Endometrial microvascular endothelial cells (primary cell): Measurements from ENCODE around the gene TTLL11. TPM values are rescaled to one million over a fixed set of nuclear protein-coding genes. Genes with fewer than 3 reads are reported as not detected.

Experiments used
- in situ Hi-C: cut with HindIII; loops from 2 replicates; pipeline ENCODE4 v1.10.0; 2017; ENCODE audit warnings: low sequenced_read_pairs, low pct_unique_long_range_greater_than_20kb; ENCODE audit errors: inconsistent ontology term
- total RNA-seq: library from RNA; depleted of rRNA; stranded (reverse); fragments of >200 nt; gene quantifications from one replicate; pipeline ENCODE4 v1.2.3, GENCODE V29; 2015; ENCODE audit errors: inconsistent ontology term

The TTLL11 gene
- total RNA-seq, 1 donor from 2014 or later = 2.0 TPM

DNA sequence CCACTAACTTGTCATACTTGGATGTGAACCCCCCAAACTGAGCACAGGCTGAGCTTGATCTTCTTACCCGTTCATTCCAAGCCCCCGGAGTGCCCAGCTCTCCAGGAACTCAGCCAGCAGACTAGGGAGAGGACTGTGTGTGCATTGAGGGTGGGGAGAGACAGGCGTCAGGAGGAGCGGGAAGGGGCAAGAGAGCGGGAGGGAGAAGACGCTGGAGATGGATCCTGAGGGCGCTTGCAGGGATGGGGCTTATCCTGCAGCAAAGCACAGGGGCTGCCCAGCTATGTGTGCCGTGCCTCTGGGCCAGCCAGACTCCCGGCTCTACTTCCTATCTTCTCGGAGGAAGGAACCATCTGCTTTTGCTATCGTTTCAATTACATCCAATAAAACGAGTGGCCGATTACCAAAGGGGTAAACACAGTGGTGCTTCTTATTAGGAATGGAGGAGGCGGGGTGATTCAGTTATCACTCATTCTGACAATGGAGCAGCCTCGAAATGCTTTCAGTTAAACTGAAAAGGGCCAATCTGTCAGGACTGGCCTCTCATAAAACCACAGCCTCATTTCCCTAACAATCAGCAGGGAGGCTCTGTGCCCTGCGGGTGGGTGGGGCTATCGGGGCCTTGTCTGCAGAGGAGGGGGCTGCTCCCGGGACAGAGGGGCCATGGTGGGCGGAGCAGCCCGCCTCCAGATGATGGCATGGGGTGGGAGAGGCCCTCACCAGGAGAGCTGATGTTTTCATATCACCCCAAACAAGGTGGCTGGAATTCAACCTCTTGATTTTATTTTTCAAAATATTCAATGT lies 273.5 kb downstream of the TTLL11 start:
- in situ Hi-C loops = no loop called here

DNA sequence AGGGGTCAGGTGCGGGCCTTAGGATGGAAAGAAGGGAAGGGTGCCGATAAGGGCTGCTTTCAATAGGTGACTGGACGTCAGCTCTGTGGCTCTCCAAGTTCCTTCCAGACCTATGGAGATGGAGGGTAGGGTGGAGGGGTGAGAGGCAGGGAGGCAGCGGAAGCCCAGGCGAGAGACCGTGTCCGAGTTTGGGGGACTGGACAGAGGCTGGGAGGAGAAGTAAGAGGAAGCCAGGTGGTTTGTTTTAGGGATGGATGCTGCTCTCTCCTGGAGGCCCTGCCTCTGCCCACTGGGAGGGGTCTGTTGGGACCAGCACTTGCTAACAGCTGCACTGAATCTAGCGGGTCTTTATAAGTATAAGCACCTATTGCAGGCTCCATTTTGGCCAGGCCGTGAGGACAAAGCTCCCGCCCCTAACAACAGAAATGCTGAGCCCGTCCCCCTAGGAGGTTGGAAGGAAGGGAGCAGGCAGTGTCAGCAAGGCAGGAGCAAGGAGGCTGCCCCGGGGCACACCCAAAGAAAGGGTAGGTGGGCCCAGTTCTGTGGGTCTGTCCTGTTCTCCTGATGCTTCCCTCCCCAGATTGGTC lies 274.2 kb downstream of the TTLL11 start:
- in situ Hi-C loops = no loop called here

DNA sequence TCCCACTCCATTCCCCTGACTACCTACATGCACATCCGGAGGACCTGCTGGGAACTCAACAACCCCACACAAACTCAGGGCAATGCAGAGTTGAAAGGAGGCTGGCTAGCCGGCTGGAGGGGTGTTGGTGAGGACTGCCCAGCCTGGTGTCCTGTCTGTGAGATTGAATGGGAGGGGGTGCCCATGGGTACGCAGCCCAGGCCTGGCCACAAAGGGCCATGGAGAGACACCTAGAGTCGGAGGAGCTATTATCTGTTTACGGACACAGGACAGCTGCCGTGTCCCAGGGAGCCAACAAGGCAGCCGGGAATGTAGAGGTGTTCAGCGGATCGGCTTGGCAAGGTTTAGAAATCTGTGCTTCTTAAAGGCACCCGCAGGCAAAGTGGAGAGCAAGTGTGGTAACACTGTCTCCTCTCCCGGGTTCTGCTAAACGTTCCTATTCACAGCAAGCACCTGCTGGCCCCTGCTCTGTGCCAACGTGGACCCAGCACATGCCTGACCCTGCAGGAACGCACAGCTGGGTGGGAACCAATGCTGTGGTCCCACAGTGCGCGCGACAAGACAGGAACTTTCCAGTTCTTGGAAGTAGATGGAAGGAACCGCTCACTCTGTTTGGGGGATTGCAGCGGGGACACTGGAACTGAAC lies 275.0 kb downstream of the TTLL11 start:
- in situ Hi-C loops = no loop called here

DNA sequence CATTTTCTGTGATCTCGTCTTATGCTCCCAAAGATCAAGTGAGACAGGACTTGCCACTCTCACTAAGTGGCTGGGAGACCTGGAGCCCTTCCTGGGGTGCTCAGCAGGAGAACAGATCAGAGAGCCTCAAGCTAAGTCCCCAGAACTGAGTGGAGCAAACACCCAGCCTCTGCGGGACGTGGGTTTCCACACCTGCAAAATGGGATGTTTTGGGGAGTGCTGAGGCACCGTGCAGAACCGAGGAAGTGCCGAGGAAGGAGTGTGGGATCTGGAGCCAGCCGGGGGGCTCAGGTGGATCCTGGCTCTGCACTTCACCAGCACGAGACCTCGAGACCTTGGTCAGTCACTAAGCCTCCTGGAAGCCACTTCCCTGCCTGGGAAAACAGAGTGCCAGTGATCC lies 275.6 kb downstream of the TTLL11 start:
- in situ Hi-C loops = no loop called here

DNA sequence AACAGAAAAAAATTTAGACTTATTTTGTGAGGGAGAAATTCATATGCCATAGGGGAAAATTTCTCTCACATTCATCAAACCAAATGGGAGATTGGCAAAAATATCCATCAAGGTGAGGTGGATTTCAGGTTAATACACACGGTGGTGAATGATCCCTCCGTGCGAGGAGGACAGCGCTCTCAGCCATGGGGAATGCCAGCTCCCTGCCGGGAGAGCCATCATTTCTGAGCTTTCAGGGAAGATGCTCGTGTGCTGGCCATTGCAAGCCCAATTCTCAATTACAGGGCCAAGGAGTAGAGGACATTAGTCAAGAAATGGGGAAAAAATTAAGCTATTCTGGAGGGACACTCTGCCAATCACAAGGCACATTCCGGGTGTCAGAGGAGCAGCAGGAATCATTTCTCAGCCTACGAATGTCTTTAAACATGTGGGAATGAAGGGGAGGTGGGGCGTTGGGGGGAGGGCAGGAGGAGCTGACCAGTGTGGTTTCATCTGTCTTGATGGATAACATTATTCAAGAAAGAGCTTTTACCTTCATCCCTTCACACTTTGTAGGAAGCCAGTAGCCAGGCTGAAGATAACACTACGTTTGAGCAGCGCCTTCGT lies 276.2 kb downstream of the TTLL11 start:
- in situ Hi-C loops = no loop called here

DNA sequence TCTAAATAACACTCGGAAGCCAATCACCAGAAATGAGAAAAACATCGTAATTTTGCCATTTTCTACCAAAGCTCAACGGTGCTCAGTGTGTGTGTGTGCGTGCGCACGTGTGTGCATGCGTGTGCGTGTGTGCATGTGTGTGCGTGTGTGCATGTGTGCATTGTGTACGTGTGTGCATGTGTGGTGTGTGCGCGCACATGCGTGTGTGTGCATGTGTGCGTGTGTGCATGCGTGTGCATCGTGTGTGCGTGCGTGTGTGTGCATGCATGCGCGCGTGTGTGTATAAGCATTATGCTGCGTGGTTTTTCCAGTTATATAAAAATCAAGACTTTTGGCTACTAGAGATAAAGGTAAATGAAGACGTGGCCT lies 276.7 kb downstream of the TTLL11 start:
- in situ Hi-C loops = no loop called here

DNA sequence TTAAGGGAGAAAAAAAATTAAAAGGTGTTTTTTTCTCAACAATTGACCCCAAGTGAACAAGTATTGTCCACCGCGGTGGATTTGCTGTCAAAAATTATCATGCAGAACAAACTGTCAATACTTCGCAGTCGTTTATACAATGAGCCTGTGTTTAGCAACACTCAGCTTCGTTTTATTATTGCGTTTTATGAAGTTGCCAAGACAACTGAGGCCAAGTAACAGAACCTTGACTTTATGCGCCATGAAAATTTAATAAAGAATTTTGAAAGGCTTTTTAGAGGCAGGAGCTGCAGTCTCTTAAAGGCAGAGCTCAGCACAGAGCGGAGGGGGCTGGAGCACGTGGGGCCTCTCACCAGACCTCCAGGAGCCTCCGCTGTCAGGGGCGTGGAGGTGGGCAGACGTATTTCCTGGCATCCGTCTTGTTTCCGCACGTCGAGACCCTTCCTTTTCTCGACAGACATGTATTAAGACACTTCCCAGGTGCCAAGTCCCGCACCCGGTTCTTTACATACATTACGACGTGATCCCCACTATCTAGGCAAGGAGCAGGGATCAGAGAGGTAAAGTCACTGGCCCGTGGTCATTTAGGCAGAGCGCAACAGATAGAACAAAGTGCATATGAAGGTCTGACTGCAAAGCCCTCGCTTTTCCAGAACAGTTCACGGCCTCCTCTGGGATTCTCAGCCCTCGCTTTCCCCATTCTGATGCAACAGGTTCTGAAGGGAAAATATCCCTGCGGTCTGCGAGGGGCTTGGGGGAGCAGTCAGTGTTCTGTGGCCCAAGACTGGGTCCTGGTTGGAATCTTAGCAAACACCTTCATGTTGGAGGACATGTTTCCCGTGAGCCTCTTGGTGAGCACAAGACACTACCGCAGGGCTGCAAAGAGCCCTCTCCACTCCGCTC lies 277.3 kb downstream of the TTLL11 start:
- in situ Hi-C loops = no loop called here

DNA sequence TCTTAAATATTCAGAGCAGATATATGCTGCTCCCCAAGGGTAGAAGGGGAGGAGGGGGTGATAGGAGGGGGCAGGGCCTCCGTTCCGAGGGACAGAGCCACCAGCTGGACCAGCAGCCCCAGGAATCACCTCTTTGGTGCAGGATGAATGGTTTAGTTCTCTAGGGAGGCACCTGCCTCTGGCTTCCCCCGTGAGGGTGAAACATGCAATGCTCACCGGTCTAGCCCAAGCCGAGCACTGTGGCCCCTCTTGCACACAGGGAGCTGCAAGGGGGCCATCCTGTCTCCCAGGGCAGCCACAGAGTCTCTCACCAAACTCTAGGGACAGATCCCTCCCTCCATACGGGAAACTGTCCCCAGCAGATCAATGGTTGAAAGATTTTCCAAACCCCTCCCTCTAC lies 278.0 kb downstream of the TTLL11 start:
- in situ Hi-C loops = no loop called here

DNA sequence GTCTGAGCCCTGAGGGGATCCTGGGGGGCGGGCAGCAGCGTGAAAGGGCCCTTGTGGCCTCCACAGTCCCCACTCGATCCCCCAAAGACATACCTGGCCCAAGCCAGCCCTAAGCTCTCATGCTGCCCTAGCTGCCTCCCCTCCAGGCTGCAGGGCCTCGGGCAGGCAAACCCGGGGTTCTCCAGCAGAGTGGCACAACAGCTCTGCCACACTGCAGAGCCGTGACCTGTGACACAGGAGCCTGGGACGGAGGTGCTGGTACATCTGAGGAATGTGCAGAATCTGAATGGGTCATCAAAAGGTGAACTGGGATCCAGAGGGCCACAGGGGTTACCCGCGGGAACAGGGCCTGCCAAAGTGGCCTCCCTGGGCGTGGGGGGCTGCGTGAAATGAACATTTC lies 278.5 kb downstream of the TTLL11 start:
- in situ Hi-C loops = no loop called here

DNA sequence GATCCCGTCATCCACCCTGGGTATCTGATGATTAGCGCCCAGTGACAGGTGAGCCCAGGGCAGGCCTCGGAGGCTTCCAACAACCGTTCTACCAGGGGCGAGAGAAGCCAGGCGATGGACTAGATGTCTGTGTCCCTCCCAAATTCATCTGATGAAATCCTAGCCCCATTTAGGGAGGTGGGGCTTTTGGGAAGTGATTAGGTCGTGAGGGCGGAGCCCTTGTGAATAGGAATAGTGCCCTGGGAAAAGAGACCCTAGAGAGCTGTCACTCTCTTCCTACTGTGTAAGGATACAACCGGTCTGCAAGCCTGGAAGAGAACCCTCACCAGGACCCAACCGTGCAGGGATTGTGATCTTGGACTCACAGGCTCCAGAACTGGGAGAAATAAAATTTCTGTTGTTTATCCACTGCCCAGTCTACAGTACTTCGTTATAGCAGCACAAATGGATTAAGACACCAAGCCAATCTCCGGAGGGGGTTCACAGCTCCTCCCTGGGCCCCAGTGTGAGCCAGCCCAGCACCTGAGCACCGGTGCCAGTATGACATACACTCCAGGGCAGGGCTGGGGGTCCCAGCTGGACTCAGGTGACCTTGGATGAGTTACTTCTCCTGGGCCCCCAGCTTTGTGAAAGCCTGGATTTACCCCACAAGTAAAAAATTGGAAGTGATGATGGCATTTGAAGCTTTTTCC lies 279.4 kb downstream of the TTLL11 start:
- in situ Hi-C loops = no loop called here

DNA sequence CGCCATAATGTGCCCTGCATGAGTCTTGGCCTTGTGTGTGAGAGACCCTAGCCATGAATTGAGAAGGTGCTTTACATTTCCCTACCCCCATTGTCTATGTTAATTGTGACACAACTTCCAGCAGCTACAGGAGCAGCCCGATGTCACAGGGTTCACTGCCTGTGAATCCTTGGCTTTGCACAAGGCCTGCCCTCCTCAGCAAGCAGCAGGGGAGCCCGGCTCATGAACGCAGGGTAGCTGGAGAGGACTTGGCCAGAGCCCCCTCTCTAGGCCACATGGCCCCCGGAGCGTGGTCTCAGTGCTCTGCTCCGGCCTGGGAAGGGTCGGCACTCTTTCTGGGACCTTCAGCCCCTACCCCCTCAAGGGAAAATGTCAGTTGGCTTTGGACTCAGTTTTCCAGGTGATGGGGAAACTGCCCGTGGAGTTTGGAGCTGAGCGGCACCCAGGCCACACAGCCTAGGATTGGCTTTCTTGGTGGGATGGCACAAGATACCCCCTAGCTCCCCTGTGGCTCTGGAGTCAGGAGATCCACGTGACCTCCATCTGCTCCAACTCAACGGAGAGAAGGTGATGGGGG lies 280.9 kb downstream of the TTLL11 start:
- in situ Hi-C loops = no loop called here

DNA sequence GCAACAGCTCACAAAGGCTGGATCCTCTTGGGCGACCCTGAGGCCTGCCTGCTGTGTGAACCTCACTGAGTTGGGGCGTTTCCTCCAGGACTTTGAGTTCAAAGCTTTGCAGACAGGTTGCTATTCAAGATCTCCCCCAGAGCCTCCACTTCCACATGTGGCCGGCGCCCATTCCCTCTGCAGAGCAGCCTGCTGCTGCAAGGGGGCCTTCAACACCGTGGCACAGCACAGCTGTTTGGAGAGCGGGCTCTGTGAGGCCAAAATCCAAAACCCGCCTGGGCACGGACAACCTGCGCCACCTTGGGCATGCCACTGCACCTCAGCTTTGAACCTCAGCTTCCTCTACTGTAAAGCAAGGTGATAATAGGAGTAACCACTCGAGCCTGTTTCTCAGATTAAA lies 281.4 kb downstream of the TTLL11 start:
- in situ Hi-C loops = no loop called here

DNA sequence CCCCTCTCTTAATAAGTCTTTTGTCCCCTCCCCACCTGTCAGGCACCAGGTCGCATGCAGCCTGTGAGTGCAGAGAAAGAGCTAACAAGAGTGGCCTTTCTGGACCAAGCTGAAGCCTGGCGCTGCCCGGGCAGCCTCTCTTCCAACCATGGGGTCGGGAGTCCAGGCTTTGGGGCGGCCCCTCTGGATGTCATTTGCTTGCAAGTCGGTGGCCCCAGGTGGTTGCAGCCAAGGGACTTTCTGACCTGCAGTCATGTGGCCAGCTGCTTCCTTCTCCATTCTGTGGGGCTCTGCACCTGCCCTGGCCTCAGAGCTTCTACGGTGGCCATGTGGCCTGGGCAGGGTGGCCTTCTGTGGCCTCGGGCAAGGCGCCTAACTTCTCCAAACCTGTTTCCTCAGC lies 282.0 kb downstream of the TTLL11 start:
- in situ Hi-C loops = no loop called here

DNA sequence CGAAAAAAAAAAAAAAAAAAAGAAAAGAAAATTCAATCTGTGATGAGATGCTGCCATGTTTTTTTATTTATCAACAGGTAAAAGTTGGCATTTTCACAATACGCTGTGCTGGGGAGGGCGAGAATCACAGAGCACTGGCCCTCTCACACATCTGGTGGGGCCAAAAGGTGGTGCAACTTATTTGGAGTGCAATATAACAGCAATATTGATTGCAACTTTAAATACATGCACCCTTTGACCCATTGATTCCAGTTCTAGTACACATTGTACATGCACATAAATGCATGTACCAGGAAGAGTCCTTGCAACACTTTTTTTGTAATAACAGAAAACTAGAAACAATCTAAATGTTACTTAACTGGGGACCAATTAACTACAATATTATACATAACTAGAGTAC lies 282.6 kb downstream of the TTLL11 start:
- in situ Hi-C loops = no loop called here

DNA sequence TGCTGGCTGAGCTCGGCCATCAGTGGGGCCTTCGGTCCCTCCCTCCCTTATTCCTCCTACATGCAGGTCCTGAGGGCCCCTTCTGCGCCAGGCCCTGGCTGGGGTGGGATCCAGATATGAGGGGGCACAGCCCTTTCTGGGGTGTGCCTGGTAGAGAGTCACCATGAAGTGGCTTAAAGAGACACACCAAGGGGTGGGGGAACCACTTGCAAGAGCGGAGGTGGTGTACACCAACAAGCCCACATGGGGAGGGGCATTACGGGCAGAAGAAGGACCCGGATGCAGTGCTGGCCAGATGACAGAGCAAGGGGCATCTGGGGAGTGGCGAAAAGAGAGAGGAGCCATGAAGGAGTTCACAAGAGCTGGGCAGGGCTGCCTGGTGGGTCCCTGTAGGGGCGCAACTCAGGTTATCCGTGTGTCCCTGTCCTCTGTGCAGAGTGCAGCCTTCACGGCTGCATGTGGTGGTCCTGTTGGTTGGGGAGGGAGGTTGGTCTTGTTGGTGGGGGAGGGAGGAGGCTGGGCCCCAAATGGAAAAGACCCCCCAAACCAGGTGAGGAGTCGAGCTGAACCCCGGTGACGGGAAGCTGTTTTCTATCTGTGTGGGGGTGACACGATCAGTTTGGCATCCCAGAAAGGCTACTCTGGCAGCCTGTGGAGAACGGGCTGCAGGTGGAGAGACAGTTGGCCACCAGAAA lies 283.6 kb downstream of the TTLL11 start:
- in situ Hi-C loops = no loop called here

DNA sequence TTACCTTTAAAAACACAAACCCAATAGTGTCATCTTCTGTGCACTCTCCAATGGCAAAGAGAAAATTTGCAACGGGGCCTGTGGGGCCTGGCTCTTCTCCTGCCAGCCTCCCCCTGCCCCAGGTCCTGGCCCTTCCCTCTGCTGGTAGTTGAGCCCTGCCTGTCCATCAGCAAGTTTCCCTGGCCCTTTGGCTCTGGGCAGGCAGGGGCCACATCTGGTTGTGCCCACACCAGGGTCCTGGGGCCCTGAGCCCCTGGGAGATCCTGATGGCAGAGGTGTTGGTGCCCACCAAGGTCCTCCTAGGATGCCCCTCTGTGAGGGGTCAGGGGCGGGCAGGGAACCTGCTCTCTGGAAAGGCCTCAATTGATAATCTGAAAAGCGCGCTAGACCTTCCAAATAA lies 284.3 kb downstream of the TTLL11 start:
- in situ Hi-C loops = no loop called here

DNA sequence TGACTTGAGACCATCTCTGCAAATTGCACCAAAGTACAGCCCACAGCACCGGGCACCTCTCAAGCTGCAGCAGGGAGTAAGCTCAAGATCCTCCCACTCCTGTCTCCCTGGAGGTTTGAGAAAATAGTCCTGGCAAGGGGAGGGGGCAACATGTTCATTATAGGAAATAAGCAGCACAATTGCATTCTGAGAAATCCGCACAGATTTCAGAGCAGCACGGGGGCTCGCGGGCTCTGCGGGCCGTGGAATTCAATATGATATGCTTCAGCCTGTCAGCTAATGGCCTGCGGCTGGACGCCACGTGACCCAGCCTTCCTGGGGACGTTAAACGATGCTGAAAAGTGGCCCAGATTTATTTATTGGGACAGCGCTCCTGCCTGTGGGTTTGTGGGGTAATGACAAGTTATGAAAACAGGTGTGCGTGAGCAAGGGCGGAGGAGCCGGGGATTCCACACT lies 285.3 kb downstream of the TTLL11 start:
- in situ Hi-C loops = no loop called here
